Measurements from ENCODE around the gene LRRC63. TPM values are rescaled to one million over a fixed set of nuclear protein-coding genes. Genes with fewer than 3 reads are reported as not detected.

LRRC63 gene
- polyA plus RNA-seq, 1 of the 3 experiments (the other 2 are of a cell fraction), result 0.03 TPM

GRCh38 chr13:46315491-46316075 is 103.9 kb downstream of the LRRC63 start:
- 55% methylated on average over 6 of the region's 6 CpGs for WGBS (ENCODE audit: low lambda C conversion rate)
- DNase-seq, result no peak
- no peaks in the 10 kb centered on the region for H3K4me1 ChIP-seq (ENCODE audit: control insufficient read depth in 1 of 2, insufficient read depth in 2 of 2, low read depth in 1 of 2, low read length in 1 of 2)
- ChIA-PET CTCF (no interaction called here), POLR2A (no interaction called here)
- H3K4me2 ChIP-seq, result no peak overlapping the region
- no peak overlapping the region for H3K27ac ChIP-seq (ENCODE audit: low read depth in 2 of 2, low read length in 1 of 2)
- H3K9ac ChIP-seq, result no peak overlapping the region
- no peaks in the 10 kb centered on the region for H3K27me3 ChIP-seq (ENCODE audit: insufficient read depth)
- no peaks in the 10 kb centered on the region for H4K20me1 ChIP-seq (ENCODE audit: insufficient read depth)
- no peaks in the 10 kb centered on the region for H3F3A ChIP-seq (replicated peaks; ENCODE audit: insufficient read depth)
- no peaks in the 10 kb centered on the region for H3K36me3 ChIP-seq (replicated peaks in 1 of 2; ENCODE audit: control insufficient read depth in 1 of 2, insufficient read depth in 2 of 2, low read length in 1 of 2)
- H2AFZ ChIP-seq (ENCODE audit: low read depth), result no peak overlapping the region
- H3K9me2 ChIP-seq, result no peaks in the 10 kb centered on the region
- TF ChIP-seq REST (IDR thresholded peaks at IDR 0.05; ENCODE audit: low read depth, low read length) (no peak), CTCF (IDR thresholded peaks at IDR 0.05) (no peak)
- no peaks in the 10 kb centered on the region for H3K9me3 ChIP-seq
- no peaks in the 10 kb centered on the region for H3K79me2 ChIP-seq (ENCODE audit: insufficient read depth)
- H3K4me3 ChIP-seq (ENCODE audit: low read depth in 2 of 2, low read length in 1 of 2), result no peak overlapping the region

- no peaks in the 10 kb centered on the region for H3F3A ChIP-seq (replicated peaks; ENCODE audit: insufficient read depth)
- H4K20me1 ChIP-seq (ENCODE audit: insufficient read depth), result no peaks in the 10 kb centered on the region
- H3K4me1 ChIP-seq (ENCODE audit: control insufficient read depth in 1 of 2, insufficient read depth in 2 of 2, low read depth in 1 of 2, low read length in 1 of 2), result no peaks in the 10 kb centered on the region
- CTCF ChIA-PET, result no interaction called here
- H3K79me2 ChIP-seq (ENCODE audit: insufficient read depth), result no peaks in the 10 kb centered on the region
- no peak overlapping the region for H3K4me2 ChIP-seq
- H3K9me2 ChIP-seq, result no peaks in the 10 kb centered on the region
- no peaks in the 10 kb centered on the region for H3K9me3 ChIP-seq
- H3K27me3 ChIP-seq (ENCODE audit: insufficient read depth), result no peaks in the 10 kb centered on the region
- peak; percentile 31; the same call in 1 of the 2 replicates for TF ChIP-seq CTCF (IDR thresholded peaks at IDR 0.05)
- no peak for TF ChIP-seq REST (IDR thresholded peaks at IDR 0.05; ENCODE audit: low read depth, low read length)
- DNase-seq, result no peak
- POLR2A ChIA-PET, result no interaction called here
- H2AFZ ChIP-seq (ENCODE audit: low read depth), result no peak overlapping the region
- no peak overlapping the region for H3K4me3 ChIP-seq (ENCODE audit: low read depth in 2 of 2, low read length in 1 of 2)
- H3K27ac ChIP-seq (ENCODE audit: low read depth in 2 of 2, low read length in 1 of 2), result no peak overlapping the region
- no peak overlapping the region for H3K9ac ChIP-seq
- no peaks in the 10 kb centered on the region for H3K36me3 ChIP-seq (replicated peaks in 1 of 2; ENCODE audit: control insufficient read depth in 1 of 2, insufficient read depth in 2 of 2, low read length in 1 of 2)
These were observed 105.4 kb downstream of the LRRC63 start for GRCh38 chr13:46317120-46317519.
